HepG2 (cell line): ENCODE data around the gene MSMO1. TPM values are rescaled to one million over a fixed set of nuclear protein-coding genes. Genes with fewer than 3 reads are reported as not detected.

Experiments
- ATAC-seq: fragments of 200-7000 bp; cut with Tn5 transposase; 3 replicates; pipeline ENCODE4 v1.9.1; 2020; ENCODE audit warnings: mild to moderate bottlenecking, moderate library complexity
- BruUV-seq: library from RNA; stranded (reverse); fragments of 400-500 nt; replicated peaks from 2 replicates; lab custom pipeline; 2021; lab: Mats Ljungman, UMichigan
- CTCF ChIA-PET: fragments of 300-600 bp; formaldehyde crosslinking; extraction: SDS; loops from one replicate; lab custom pipeline; 2021; ENCODE audit warnings: low total read pairs, inconsistent platforms, low intra/inter-chr PET ratio; lab: Yijun Ruan, JAX
- POLR2A ChIA-PET: fragments of 350-600 bp; sonication (Branson Sonifier 250); formaldehyde crosslinking; loops from one replicate; lab custom pipeline; 2020; ENCODE audit warnings: antibody characterized with exemption, inconsistent platforms; lab: Yijun Ruan, JAX
- DNase-seq: peaks from one replicate; pipeline ENCODE4 v3.0.0-alpha.2; 2015; ENCODE audit warnings: low spot score
- FAIRE-seq: peaks from 3 replicates; lab custom pipeline; 2011; peaks lifted over from hg19 to GRCh38; lab: Jason Lieb, UNC
- H2AFZ ChIP-seq: one replicate; pipeline ENCODE4 v1.6.1; 2011; ENCODE audit warnings: low read length, inconsistent platforms
- H3K27ac ChIP-seq: fragments of 300-600 bp; 3 replicates; pipeline ENCODE4 v1.8.0; 2011; ENCODE audit warnings: mixed run types, mild to moderate bottlenecking, mixed read lengths, low read length, inconsistent platforms; ENCODE audit not compliant: insufficient read depth; ENCODE audit errors: extremely low read length
- H3K27me3 ChIP-seq, 2 experiments: fragments of 200-600 bp in 1 of 2; 2 replicates in 1 of 2; 3 replicates in 1 of 2; pipeline versions ENCODE4 v1.6.0 to v1.8.0; 2011; ENCODE audit warnings: low read length in 2 of 2, mild to moderate bottlenecking in 2 of 2, moderate library complexity in 2 of 2, inconsistent platforms in 1 of 2; ENCODE audit not compliant: insufficient read depth in 2 of 2, control insufficient read depth in 1 of 2
- H3K36me3 ChIP-seq, 2 experiments: fragments of 200-600 bp in 1 of 2; replicated peaks in 1 of 2; 2 replicates in 1 of 2; 3 replicates in 1 of 2; pipeline versions ENCODE4 v1.5.1 to v1.8.0; 2011; ENCODE audit warnings: low read length in 2 of 2, inconsistent platforms in 1 of 2; ENCODE audit not compliant: insufficient read depth in 2 of 2, control insufficient read depth in 1 of 2
- H3K4me1 ChIP-seq: 2 replicates; pipeline ENCODE4 v1.5.1; 2012; ENCODE audit warnings: low read length, inconsistent platforms; ENCODE audit not compliant: insufficient read depth
- H3K4me2 ChIP-seq: 2 replicates; pipeline ENCODE4 v1.6.0; 2011; ENCODE audit warnings: low read depth, low read length, inconsistent platforms
- H3K4me3 ChIP-seq, 3 experiments: fragments of 200-600 bp in 1 of 3; sonication (generic), shearing (Covaris generic) in 1 of 3; replicated peaks in 1 of 3; 2 replicates each; pipeline ENCODE4 v1.5.1; 2011 to 2016; ENCODE audit warnings: low read length in 3 of 3, inconsistent platforms in 2 of 3, low read depth in 2 of 3, mild to moderate bottlenecking in 2 of 3, control low read depth in 1 of 3, mixed read lengths in 1 of 3; ENCODE audit not compliant: insufficient read depth in 1 of 3
- H3K79me2 ChIP-seq: one replicate; pipeline ENCODE4 v1.6.1; 2011; ENCODE audit warnings: low read length, inconsistent platforms; ENCODE audit not compliant: insufficient read depth
- H3K9ac ChIP-seq: 2 replicates; pipeline ENCODE4 v1.6.0; 2011; ENCODE audit warnings: mild to moderate bottlenecking, low read depth, low read length, inconsistent platforms; ENCODE audit not compliant: insufficient read depth
- H3K9me3 ChIP-seq: 2 replicates; pipeline ENCODE4 v1.5.1; 2012; ENCODE audit warnings: mild to moderate bottlenecking, low read length
- H4K20me1 ChIP-seq: 2 replicates; pipeline ENCODE4 v1.6.0; 2011; ENCODE audit warnings: inconsistent platforms, mild to moderate bottlenecking, low read length, moderate library complexity; ENCODE audit not compliant: insufficient read depth
- ATF4 ChIP-seq, 2 experiments: fragments of 450-650 bp in 1 of 2; sonication (generic) in 1 of 2; formaldehyde crosslinking; IDR thresholded peaks; 2 replicates each; pipeline versions ENCODE4 v1.5.0 to v1.8.0; 2020 to 2022; ENCODE audit warnings: mild to moderate bottlenecking in 1 of 2, missing genetic modification reagents in 1 of 2
- BCL6 ChIP-seq: IDR thresholded peaks from 2 replicates; pipeline ENCODE4 v1.6.1; 2016; ENCODE audit warnings: missing genetic modification reagents, missing compliant biosample characterization
- CBX1 ChIP-seq: IDR thresholded peaks from one replicate; pipeline ENCODE4 v1.6.1; 2016; ENCODE audit warnings: antibody characterized with exemption, low read depth
- EED ChIP-seq: sonication (generic); formaldehyde crosslinking; IDR thresholded peaks from 2 replicates; pipeline ENCODE4 v1.5.0; 2020; ENCODE audit warnings: mild to moderate bottlenecking, missing genetic modification reagents
- HMG20A ChIP-seq: IDR thresholded peaks from 2 replicates; pipeline ENCODE4 v1.6.1; 2016; ENCODE audit warnings: borderline replicate concordance
- KDM1A ChIP-seq: IDR thresholded peaks from 2 replicates; pipeline ENCODE4 v1.6.1; 2016; ENCODE audit warnings: missing compliant biosample characterization
- SIX4 ChIP-seq: sonication (generic); formaldehyde crosslinking; IDR thresholded peaks from 2 replicates; pipeline ENCODE4 v1.4.0; 2020; ENCODE audit warnings: missing genetic modification reagents
- SOX13 ChIP-seq, 3 experiments: fragments of 450-650 bp in 1 of 3; sonication (generic) in 1 of 3; formaldehyde crosslinking in 1 of 3; IDR thresholded peaks in 2 of 3; conservative IDR thresholded peaks in 1 of 3; 2 replicates each; pipeline versions ENCODE4 v1.5.0 to v1.6.1; 2016 to 2020; ENCODE audit warnings: antibody characterized with exemption in 1 of 3, mild to moderate bottlenecking in 1 of 3, missing compliant biosample characterization in 1 of 3, missing genetic modification reagents in 1 of 3, moderate library complexity in 1 of 3
- SOX5 ChIP-seq: IDR thresholded peaks from 2 replicates; pipeline ENCODE4 v1.6.1; 2016; ENCODE audit warnings: borderline replicate concordance
- TARDBP ChIP-seq: sonication (generic); formaldehyde crosslinking; IDR thresholded peaks from 2 replicates; pipeline ENCODE4 v1.8.0; 2022; ENCODE audit warnings: mild to moderate bottlenecking, missing genetic modification reagents
- ZHX1 ChIP-seq: sonication (generic); formaldehyde crosslinking; IDR thresholded peaks from 2 replicates; pipeline ENCODE4 v1.8.1; 2022; ENCODE audit warnings: low read depth, mild to moderate bottlenecking, missing genetic modification reagents
- ZNF503 ChIP-seq: sonication (generic); formaldehyde crosslinking; IDR thresholded peaks from 2 replicates; pipeline ENCODE4 v1.4.0; 2020; ENCODE audit warnings: missing genetic modification reagents
- ZNF597 ChIP-seq: sonication (generic); formaldehyde crosslinking; IDR thresholded peaks from 2 replicates; pipeline ENCODE4 v1.5.0; 2020; ENCODE audit warnings: missing genetic modification reagents
- WGBS: methylation state at CpG from one replicate; pipeline ENCODE4 v1.1.6; 2017; ENCODE audit warnings: low lambda C conversion rate; 5-methylcytosine and 5-hydroxymethylcytosine counted together
- in situ Hi-C: cut with HindIII; loops from 2 replicates; pipeline ENCODE4 v1.10.0; 2017; ENCODE audit warnings: low pct_unique_long_range_greater_than_20kb; ENCODE audit not compliant: extremely low pct_ligation_motif_present
- intact Hi-C: fragments of 100-400 bp; cut with micrococcal nuclease; formaldehyde crosslinking; loops from one replicate; pipeline ENCODE4 v1.10.0; 2022; ENCODE audit not compliant: unreplicated experiment
- polyA plus RNA-seq, 8 experiments: library from polyadenylated mRNA; depleted of rRNA in 3 of 8; stranded (reverse) in 7 of 8; unstranded in 1 of 8; fragments of >200 nt; fragmentation: Illumina TruSeq in 4 of 8; extraction: Trizol in 4 of 8; gene quantifications; 2 replicates each; pipeline versions ENCODE4 v1.2.1 to v1.2.3, GENCODE V29; 2011 to 2016; ENCODE audit warnings: low read depth in 4 of 8, missing spikeins in 1 of 8, mixed read lengths in 1 of 8; ENCODE audit not compliant: insufficient read depth in 1 of 8
- total RNA-seq, 5 experiments: library from RNA; depleted of rRNA; stranded (reverse); fragments of >200 nt; fragmentation: Illumina TruSeq; extraction: Trizol; gene quantifications; 2 replicates each; pipeline ENCODE4 v1.2.3, GENCODE V29; 2016; ENCODE audit warnings: low read depth in 1 of 5

The MSMO1 gene
- total and polyA plus RNA-seq, 2 of the 13 experiments (the other 11 are each of a cell fraction or from before 2014, with no cell fraction given) = 98.1 to 216 TPM

GRCh38 chr4:165369522-165369921 is 42.1 kb downstream of the MSMO1 start (continued):
- no peak for TF ChIP-seq ZNF597 (CRISPR knock-in tag)
- TF ChIP-seq EED = no peak
- TF ChIP-seq KDM1A (CRISPR knock-in tag) = no peak
- TF ChIP-seq CBX1 = no peak

GRCh38 chr4:165370530-165370929 is 43.1 kb downstream of the MSMO1 start:
- Histone ChIP-seq H3K27me3 (no peaks in the 10 kb centered on the region), H2AFZ (no peak overlapping the region), H3K9ac (no peak overlapping the region), H3K79me2 (no peaks in the 10 kb centered on the region), H3K4me2 (peak overlapping the region; percentile 61; the same call in 1 of the 2 replicates), H4K20me1 (no peaks in the 10 kb centered on the region), H3K4me1 (peaks cover 67% of the 10 kb centered on the region), H3K27ac (peak overlapping the region; percentile 68), H3K36me3 (no peaks in the 10 kb centered on the region), H3K4me3 (no peak overlapping the region; a peak in 1 of 6 replicates), H3K9me3 (no peaks in the 10 kb centered on the region)
- in situ Hi-C loops (no loop called here), intact Hi-C loops (no loop called here)
- no TSS peak for BruUV-seq
- ChIA-PET CTCF (no interaction called here), POLR2A (interaction anchor here (1.4 to 6.9 kb wide), 2 partner anchors 8 to 20 kb away, joined by 7 to 43 read pairs; partner anchors contain the start of gene CPE)
- DNase-seq = no peak
- 83% methylated on average over 1 of the region's 1 CpG for WGBS
- no peak for ATAC-seq
- no peak for FAIRE-seq
- TF ChIP-seq ATF4 (CRISPR knock-in tag; IDR thresholded peaks at IDR 0.05) (0 out of 4 replicates have a peak, but pooled peaks of 1 of the 2 experiments have one; percentile 27), SOX13 (IDR thresholded peaks at IDR 0.05) (no peak), SOX13 (CRISPR knock-in tag; conservative IDR thresholded peaks at IDR 0.05 in 1 of 2, IDR thresholded peaks at IDR 0.05 in 1 of 2) (peak in 1 of 2 experiments; percentile 68; a peak in 2 of 4 replicates), ZHX1 (CRISPR knock-in tag) (no peak), SIX4 (CRISPR knock-in tag) (peak; percentile 43; the same call in 1 of the 2 replicates), BCL6 (peak; percentile 98), ZNF503 (CRISPR knock-in tag) (no peak), HMG20A (CRISPR knock-in tag) (peak; percentile 10; the same call in 1 of the 2 replicates), TARDBP (CRISPR knock-in tag) (no peak), SOX5 (peak; percentile 41; the same call in 1 of the 2 replicates)
